ENCODE data around the gene ZNF689.

ZNF689 gene

DNA sequence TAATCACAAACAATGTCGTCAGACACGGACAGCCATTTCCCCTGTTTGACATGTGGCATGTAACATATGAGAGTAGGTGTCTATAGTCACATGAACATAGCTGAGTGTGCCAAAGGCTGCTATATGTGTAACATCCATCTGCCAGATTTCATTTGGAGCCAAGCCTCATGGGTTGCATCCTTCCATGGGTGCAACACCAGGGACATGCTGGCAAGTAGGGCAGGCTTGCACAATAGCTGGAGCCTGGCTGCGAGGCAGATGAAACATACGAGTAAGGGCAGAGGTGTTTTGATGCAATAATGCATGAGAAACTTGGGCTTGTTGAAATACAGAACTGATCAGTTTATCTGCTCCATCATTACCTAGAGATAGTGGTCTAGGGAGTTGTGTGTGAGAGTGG, 9.0 kb upstream of the ZNF689 start:
- Histone ChIP-seq H3K4me3 (ENCODE audit: insufficient read depth, low read depth, low read length) (no peak overlapping the region), H3K36me3 (ENCODE audit: control insufficient read depth, insufficient read depth, low read length) (no peaks in the 10 kb centered on the region), H3K27me3 (ENCODE audit: control insufficient read depth, insufficient read depth, low read length, poor library complexity, severe bottlenecking) (peaks cover 3% of the 10 kb centered on the region), H3K4me1 (ENCODE audit: control insufficient read depth, insufficient read depth, low read length) (no peaks in the 10 kb centered on the region), H3K9me3 (ENCODE audit: control insufficient read depth, low read length) (no peaks in the 10 kb centered on the region), H3K27ac (ENCODE audit: insufficient read depth, low read depth, low read length, poor library complexity, severe bottlenecking) (no peak overlapping the region)
- WGBS, 2 experiments = 93 to 94% methylated on average over 4 of the region's 4 CpGs

- Histone ChIP-seq H3K36me3 (ENCODE audit: control insufficient read depth, insufficient read depth, low read length) (no peaks in the 10 kb centered on the region), H3K27me3 (ENCODE audit: control insufficient read depth, insufficient read depth, low read length, poor library complexity, severe bottlenecking) (peaks cover 2% of the 10 kb centered on the region), H3K27ac (ENCODE audit: insufficient read depth, low read depth, low read length, poor library complexity, severe bottlenecking) (no peak overlapping the region), H3K4me1 (ENCODE audit: control insufficient read depth, insufficient read depth, low read length) (no peaks in the 10 kb centered on the region), H3K9me3 (ENCODE audit: control insufficient read depth, low read length) (no peaks in the 10 kb centered on the region), H3K4me3 (ENCODE audit: insufficient read depth, low read depth, low read length) (no peak overlapping the region)
- WGBS, 2 experiments = 52 to 56% methylated on average over 12 of the region's 12 CpGs
These were observed 5.3 kb upstream of the ZNF689 start for GRCh38 chr16:30615358-30616091.

DNA sequence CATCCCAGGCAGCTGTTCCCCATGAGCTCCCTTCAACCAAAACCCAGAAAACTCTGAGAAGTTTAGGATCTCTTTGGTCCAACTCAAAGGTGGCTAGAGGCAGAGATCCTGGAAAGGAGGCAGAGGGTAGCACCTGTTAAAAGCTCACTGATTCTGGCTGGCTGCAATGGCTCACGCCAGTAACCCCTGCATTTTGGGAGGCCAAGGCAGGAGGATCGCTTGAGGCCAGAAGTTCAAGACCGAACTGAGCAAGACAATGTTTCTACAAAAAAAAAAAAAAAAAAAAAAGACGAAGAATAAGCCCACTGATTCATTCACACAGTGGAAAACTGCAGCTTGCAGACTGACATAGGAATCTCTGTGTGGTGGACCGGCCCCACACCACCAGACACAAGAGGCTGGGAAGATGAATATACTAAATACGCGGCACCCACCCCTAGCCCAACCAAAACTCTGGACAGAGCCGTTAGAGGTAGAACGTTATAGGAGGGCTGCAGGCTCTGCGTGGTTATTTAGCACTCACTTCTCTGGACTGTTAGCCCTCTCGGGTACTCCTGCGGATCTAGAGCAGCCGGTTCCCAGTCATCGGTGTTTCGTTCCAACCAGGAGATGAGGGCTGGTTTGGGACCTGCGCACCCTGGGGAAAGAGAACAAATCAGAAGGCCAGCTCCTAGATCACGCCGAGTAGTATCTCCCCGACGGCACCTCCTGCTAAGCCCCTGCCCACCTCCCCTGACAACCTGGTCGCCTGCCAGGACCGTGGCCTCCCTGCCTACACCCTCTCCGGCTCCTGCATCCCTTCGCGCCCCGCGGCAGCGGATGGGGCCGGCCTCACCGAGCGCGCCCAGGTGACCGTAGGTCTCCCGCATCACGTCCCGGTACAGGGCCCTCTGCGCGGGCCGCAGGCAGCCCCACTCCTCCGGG, 925 bp downstream of the ZNF689 start:
- Histone ChIP-seq H3K36me3 (ENCODE audit: control insufficient read depth, insufficient read depth, low read length) (peaks cover 9% of the 10 kb centered on the region), H3K4me1 (ENCODE audit: control insufficient read depth, insufficient read depth, low read length) (no peaks in the 10 kb centered on the region), H3K27ac (ENCODE audit: insufficient read depth, low read depth, low read length, poor library complexity, severe bottlenecking) (peak overlapping the region; percentile 79)

GRCh38 chr16:30606004-30606403, 4.2 kb downstream of the ZNF689 start:
- no peaks in the 10 kb centered on the region for H3K4me1 ChIP-seq (ENCODE audit: control insufficient read depth, insufficient read depth, low read length)
- no peak overlapping the region for H3K4me3 ChIP-seq (ENCODE audit: insufficient read depth, low read depth, low read length)
- H3K36me3 ChIP-seq (ENCODE audit: control insufficient read depth, insufficient read depth, low read length) = peaks cover 21% of the 10 kb centered on the region
- H3K27me3 ChIP-seq (ENCODE audit: control insufficient read depth, insufficient read depth, low read length, poor library complexity, severe bottlenecking) = no peaks in the 10 kb centered on the region
- 95 to 100% methylated on average over 3 of the region's 3 CpGs for WGBS, 2 experiments
- H3K27ac ChIP-seq (ENCODE audit: insufficient read depth, low read depth, low read length, poor library complexity, severe bottlenecking) = no peak overlapping the region
- H3K9me3 ChIP-seq (ENCODE audit: control insufficient read depth, low read length) = no peaks in the 10 kb centered on the region

More for the DNA sequence above, 925 bp downstream of the ZNF689 start:
- H3K4me3 ChIP-seq (ENCODE audit: insufficient read depth, low read depth, low read length) = peak overlapping the region; percentile 97
- WGBS, 2 experiments = 16 to 18% methylated on average over 40 of the region's 40 CpGs
- H3K9me3 ChIP-seq (ENCODE audit: control insufficient read depth, low read length) = no peaks in the 10 kb centered on the region
- no peaks in the 10 kb centered on the region for H3K27me3 ChIP-seq (ENCODE audit: control insufficient read depth, insufficient read depth, low read length, poor library complexity, severe bottlenecking)

DNA sequence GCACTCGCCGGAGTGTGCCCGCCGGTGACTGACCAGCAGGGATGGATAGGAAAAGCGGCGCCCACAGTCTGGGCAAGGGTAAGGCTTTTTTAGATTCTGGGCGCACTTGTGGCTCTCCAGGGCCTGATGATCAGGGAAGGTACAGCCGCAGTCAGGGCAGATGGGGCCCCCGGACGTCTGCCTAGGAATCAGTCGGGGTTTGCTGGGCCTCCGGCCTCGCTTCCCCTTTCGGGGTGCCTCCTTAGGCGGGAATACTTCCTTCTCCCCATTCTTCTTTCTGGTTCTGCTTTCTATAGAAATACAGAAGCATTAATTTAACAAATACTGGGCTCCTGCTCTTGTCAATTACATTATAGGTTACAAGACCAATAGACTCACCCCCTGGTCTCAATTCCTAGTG, 5.0 kb downstream of the ZNF689 start:
- peaks cover 21% of the 10 kb centered on the region for H3K36me3 ChIP-seq (ENCODE audit: control insufficient read depth, insufficient read depth, low read length)
- WGBS, 2 experiments = 95 to 98% methylated on average over 15 of the region's 15 CpGs
- no peak overlapping the region for H3K4me3 ChIP-seq (ENCODE audit: insufficient read depth, low read depth, low read length)
- no peaks in the 10 kb centered on the region for H3K27me3 ChIP-seq (ENCODE audit: control insufficient read depth, insufficient read depth, low read length, poor library complexity, severe bottlenecking)
- no peaks in the 10 kb centered on the region for H3K9me3 ChIP-seq (ENCODE audit: control insufficient read depth, low read length)
- H3K27ac ChIP-seq (ENCODE audit: insufficient read depth, low read depth, low read length, poor library complexity, severe bottlenecking) = no peak overlapping the region
- no peaks in the 10 kb centered on the region for H3K4me1 ChIP-seq (ENCODE audit: control insufficient read depth, insufficient read depth, low read length)

DNA sequence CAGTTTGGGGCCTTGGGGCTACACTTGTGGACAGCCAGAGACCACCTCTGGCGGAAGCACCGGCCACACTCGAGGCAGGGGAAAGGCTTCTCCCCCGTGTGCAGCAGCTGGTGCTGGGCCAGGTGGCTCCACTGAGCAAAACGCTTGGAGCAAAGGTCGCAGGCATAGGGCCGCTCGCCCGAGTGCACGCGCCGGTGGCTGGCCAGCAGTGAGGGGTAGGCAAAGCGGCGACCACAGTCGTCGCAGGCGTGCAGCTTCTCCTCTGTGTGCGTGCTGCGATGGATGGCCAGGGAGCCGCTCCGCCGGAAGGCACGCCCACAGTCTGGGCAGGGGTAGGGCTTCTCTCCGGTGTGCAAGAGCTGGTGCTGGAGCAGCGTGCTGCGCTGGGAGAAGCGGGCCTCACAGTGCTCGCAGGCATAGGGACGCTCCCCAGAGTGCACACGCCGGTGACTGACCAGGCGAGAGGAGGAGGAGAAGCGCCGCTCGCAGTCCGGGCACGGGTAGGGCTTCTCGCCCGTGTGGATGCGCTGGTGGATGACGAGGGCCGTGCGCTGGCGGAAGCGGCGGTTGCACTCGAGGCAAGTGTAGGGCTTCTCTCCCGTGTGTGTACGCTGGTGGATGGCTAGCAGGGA, 5.8 kb downstream of the ZNF689 start:
- Histone ChIP-seq H3K4me3 (ENCODE audit: insufficient read depth, low read depth, low read length) (no peak overlapping the region), H3K27me3 (ENCODE audit: control insufficient read depth, insufficient read depth, low read length, poor library complexity, severe bottlenecking) (no peaks in the 10 kb centered on the region), H3K36me3 (ENCODE audit: control insufficient read depth, insufficient read depth, low read length) (peaks cover 21% of the 10 kb centered on the region), H3K9me3 (ENCODE audit: control insufficient read depth, low read length) (no peaks in the 10 kb centered on the region), H3K27ac (ENCODE audit: insufficient read depth, low read depth, low read length, poor library complexity, severe bottlenecking) (no peak overlapping the region), H3K4me1 (ENCODE audit: control insufficient read depth, insufficient read depth, low read length) (no peaks in the 10 kb centered on the region)
- WGBS, 2 experiments = 96% methylated on average over 49 of the region's 49 CpGs

GRCh38 chr16:30603945-30604315, 6.3 kb downstream of the ZNF689 start:
- Histone ChIP-seq H3K4me1 (ENCODE audit: control insufficient read depth, insufficient read depth, low read length) (no peaks in the 10 kb centered on the region), H3K36me3 (ENCODE audit: control insufficient read depth, insufficient read depth, low read length) (peaks cover 21% of the 10 kb centered on the region), H3K9me3 (ENCODE audit: control insufficient read depth, low read length) (no peaks in the 10 kb centered on the region), H3K27ac (ENCODE audit: insufficient read depth, low read depth, low read length, poor library complexity, severe bottlenecking) (no peak overlapping the region), H3K4me3 (ENCODE audit: insufficient read depth, low read depth, low read length) (no peak overlapping the region), H3K27me3 (ENCODE audit: control insufficient read depth, insufficient read depth, low read length, poor library complexity, severe bottlenecking) (no peaks in the 10 kb centered on the region)
- WGBS, 2 experiments = 93 to 96% methylated on average over 7 of the region's 7 CpGs

DNA sequence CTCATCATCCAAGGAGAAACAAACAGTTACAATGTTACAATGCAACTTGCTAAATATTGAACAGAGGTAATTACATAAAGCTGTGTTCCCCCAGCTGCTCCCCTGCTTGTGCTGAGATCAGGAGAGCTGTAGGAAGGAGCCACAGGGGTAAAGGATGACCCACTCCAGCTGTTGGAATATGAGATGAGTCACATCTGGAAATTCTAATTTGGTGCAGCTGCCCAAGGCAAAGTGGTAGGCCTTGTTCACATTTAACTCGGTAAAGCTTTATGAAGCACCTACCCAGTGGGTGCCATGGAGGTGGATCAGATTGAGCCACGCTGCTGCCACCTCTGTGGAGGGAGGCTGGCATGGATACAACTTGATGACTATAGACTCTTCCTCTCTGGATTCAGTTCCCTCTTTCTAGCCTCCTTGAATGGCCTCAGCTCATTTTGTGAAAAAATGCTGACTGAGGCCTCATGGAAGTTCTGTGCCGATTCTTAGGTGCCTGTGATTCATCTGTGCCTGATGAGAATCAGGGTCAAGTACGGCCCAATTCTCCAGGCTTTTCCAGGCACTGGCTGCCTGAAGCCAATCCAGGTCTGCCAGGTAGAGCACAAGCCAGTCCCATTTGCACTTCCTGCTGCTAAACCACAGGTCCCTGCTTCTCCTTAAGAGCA, 7.4 kb downstream of the ZNF689 start:
- H3K4me1 ChIP-seq (ENCODE audit: control insufficient read depth, insufficient read depth, low read length) = no peaks in the 10 kb centered on the region
- 92 to 94% methylated on average over 4 of the region's 4 CpGs for WGBS, 2 experiments

GRCh38 chr16:30601966-30602365, 8.2 kb downstream of the ZNF689 start:
- peaks cover 21% of the 10 kb centered on the region for H3K36me3 ChIP-seq (ENCODE audit: control insufficient read depth, insufficient read depth, low read length)
- no peaks in the 10 kb centered on the region for H3K27me3 ChIP-seq (ENCODE audit: control insufficient read depth, insufficient read depth, low read length, poor library complexity, severe bottlenecking)
- H3K4me1 ChIP-seq (ENCODE audit: control insufficient read depth, insufficient read depth, low read length) = no peaks in the 10 kb centered on the region
- H3K27ac ChIP-seq (ENCODE audit: insufficient read depth, low read depth, low read length, poor library complexity, severe bottlenecking) = no peak overlapping the region
- no peak overlapping the region for H3K4me3 ChIP-seq (ENCODE audit: insufficient read depth, low read depth, low read length)
- 94 to 97% methylated on average over 4 of the region's 4 CpGs for WGBS, 2 experiments
- H3K9me3 ChIP-seq (ENCODE audit: control insufficient read depth, low read length) = no peaks in the 10 kb centered on the region

More for the DNA sequence above, 7.4 kb downstream of the ZNF689 start:
- Histone ChIP-seq H3K36me3 (ENCODE audit: control insufficient read depth, insufficient read depth, low read length) (peaks cover 21% of the 10 kb centered on the region), H3K27ac (ENCODE audit: insufficient read depth, low read depth, low read length, poor library complexity, severe bottlenecking) (no peak overlapping the region), H3K4me3 (ENCODE audit: insufficient read depth, low read depth, low read length) (no peak overlapping the region), H3K27me3 (ENCODE audit: control insufficient read depth, insufficient read depth, low read length, poor library complexity, severe bottlenecking) (no peaks in the 10 kb centered on the region), H3K9me3 (ENCODE audit: control insufficient read depth, low read length) (no peaks in the 10 kb centered on the region)

Measured in ectodermal cell (in vitro differentiated cells).